Activated CD8-positive, alpha-beta T cell treated with anti-CD3 and anti-CD28 coated beads, Interleukin-2, amount 10 ng/mL, durations not matched to agents 7 days and 5 days (primary cell): ENCODE data around the gene ASPM. TPM values are rescaled to one million over a fixed set of nuclear protein-coding genes. Genes with fewer than 3 reads are reported as not detected.
"Not testable (repeated sequence)": the region's sequence is repeated elsewhere in the genome, so short reads cannot be mapped to it uniquely, and the experiment has no call there.

Source experiments
- ATAC-seq: fragments of 150-1000 bp; cut with Tn5 transposase; one replicate; pipeline ENCODE4 v1.10.0; 2021; ENCODE audit warnings: moderate library complexity
- CTCF ChIA-PET: fragments of 350-600 bp; sonication (Branson Sonifier 250); formaldehyde crosslinking; loops from one replicate; lab custom pipeline; 2021; ENCODE audit warnings: antibody characterized with exemption; lab: Charles Lee
- POLR2A ChIA-PET: fragments of 350-600 bp; sonication (Branson Sonifier 250); formaldehyde crosslinking; loops from one replicate; lab custom pipeline; 2021; ENCODE audit warnings: antibody characterized with exemption; lab: Charles Lee
- DNase-seq: peaks from one replicate; pipeline ENCODE4 v3.0.0-alpha.2; 2020
- H3K27ac Mint-ChIP-seq: one replicate; pipeline ENCODE4 v1.8.0; 2021; ENCODE audit warnings: mild to moderate bottlenecking, mixed read lengths
- H3K27me3 Mint-ChIP-seq: one replicate; pipeline ENCODE4 v1.8.0; 2021; ENCODE audit warnings: low read depth, mixed read lengths
- H3K36me3 Mint-ChIP-seq: one replicate; pipeline ENCODE4 v1.8.0; 2021; ENCODE audit warnings: low read depth, mixed read lengths
- H3K4me1 Mint-ChIP-seq: one replicate; pipeline ENCODE4 v1.8.0; 2021; ENCODE audit warnings: low read depth, mixed read lengths
- H3K4me3 Mint-ChIP-seq: one replicate; pipeline ENCODE4 v1.8.0; 2021; ENCODE audit warnings: mild to moderate bottlenecking, mixed read lengths
- H3K9me3 Mint-ChIP-seq: one replicate; pipeline ENCODE4 v1.8.0; 2022; ENCODE audit warnings: mixed read lengths; ENCODE audit not compliant: insufficient read depth
- total RNA-seq, 2 experiments: library from RNA; stranded (reverse); gene quantifications; one replicate each; pipeline ENCODE4 v1.2.3, GENCODE V29; 2021

Gene ASPM
- total RNA-seq, 2 experiments from 2014 or later = 87.5 to 87.9 TPM

- ATAC-seq (no peak), DNase-seq (no peak)
- Mint-ChIP-seq H3K4me1 (no peaks in the 10 kb centered on the region), H3K27ac (no peak overlapping the region), H3K9me3 (no peaks in the 10 kb centered on the region), H3K4me3 (no peak overlapping the region), H3K36me3 (peaks cover 66% of the 10 kb centered on the region), H3K27me3 (no peaks in the 10 kb centered on the region)
- POLR2A ChIA-PET = no interaction called here
- CTCF ChIA-PET = no interaction called here
These were observed 43.2 kb downstream of the ASPM start for GRCh38 chr1:197103300-197103699.

- CTCF ChIA-PET = interaction anchor here (1.0 kb wide), 1 partner anchor 14 kb away, joined by 3 read pairs; no protein-coding TSS in a partner anchor
- POLR2A ChIA-PET = interaction anchor here (0.6 to 1.5 kb wide), 2 partner anchors 13 to 15 kb away, joined by 3 read pairs; no protein-coding TSS in a partner anchor
- H3K27ac Mint-ChIP-seq = no peak overlapping the region
These were observed 44.5 kb downstream of the ASPM start for GRCh38 chr1:197101978-197102377.

GRCh38 chr1:197100677-197101076 lies 45.8 kb downstream of the ASPM start:
- CTCF ChIA-PET = no interaction called here
- no peak overlapping the region for H3K4me3 Mint-ChIP-seq
- ATAC-seq = no peak

More at GRCh38 chr1:197101978-197102377, 44.5 kb downstream of the ASPM start:
- Mint-ChIP-seq H3K4me3 (no peak overlapping the region), H3K4me1 (no peaks in the 10 kb centered on the region), H3K27me3 (no peaks in the 10 kb centered on the region), H3K9me3 (no peaks in the 10 kb centered on the region), H3K36me3 (peaks cover 61% of the 10 kb centered on the region)
- no peak for DNase-seq
- no peak for ATAC-seq

GRCh38 chr1:197099444-197099843 lies 47.0 kb downstream of the ASPM start:
- ATAC-seq = no peak
- Mint-ChIP-seq H3K27me3 (no peaks in the 10 kb centered on the region), H3K36me3 (peaks cover 58% of the 10 kb centered on the region), H3K4me1 (no peaks in the 10 kb centered on the region), H3K4me3 (no peak overlapping the region), H3K9me3 (no peaks in the 10 kb centered on the region), H3K27ac (no peak overlapping the region)
- DNase-seq = no peak
- CTCF ChIA-PET = interaction anchor here (0.6 kb wide), 1 partner anchor 52 kb away, joined by 3 read pairs; no protein-coding TSS in a partner anchor
- POLR2A ChIA-PET = no interaction called here

More at GRCh38 chr1:197100677-197101076, 45.8 kb downstream of the ASPM start:
- Mint-ChIP-seq H3K9me3 (no peaks in the 10 kb centered on the region), H3K27ac (no peak overlapping the region), H3K36me3 (peaks cover 56% of the 10 kb centered on the region), H3K27me3 (no peaks in the 10 kb centered on the region), H3K4me1 (no peaks in the 10 kb centered on the region)
- POLR2A ChIA-PET = no interaction called here
- no peak for DNase-seq

- H3K36me3 Mint-ChIP-seq = peaks cover 48% of the 10 kb centered on the region
- POLR2A ChIA-PET = not testable (repeated sequence)
These were observed 49.5 kb downstream of the ASPM start for GRCh38 chr1:197096971-197097370.

GRCh38 chr1:197096137-197096536 lies 50.3 kb downstream of the ASPM start:
- H3K27ac Mint-ChIP-seq = no peak overlapping the region
- no peak for DNase-seq
- ATAC-seq = no peak
- peaks cover 47% of the 10 kb centered on the region for H3K36me3 Mint-ChIP-seq
- H3K4me3 Mint-ChIP-seq = no peak overlapping the region
- ChIA-PET POLR2A (interaction anchor here (0.6 kb wide), 2 partner anchors 49 to 448 kb away, joined by 3 to 5 read pairs; no protein-coding TSS in a partner anchor), CTCF (interaction anchor here (0.7 kb wide), 1 partner anchor 12 kb away, joined by 3 read pairs; no protein-coding TSS in a partner anchor)
- H3K9me3 Mint-ChIP-seq = no peaks in the 10 kb centered on the region
- H3K4me1 Mint-ChIP-seq = no peaks in the 10 kb centered on the region
- H3K27me3 Mint-ChIP-seq = no peaks in the 10 kb centered on the region

More at GRCh38 chr1:197096971-197097370, 49.5 kb downstream of the ASPM start:
- not testable (repeated sequence) for H3K27me3 Mint-ChIP-seq, H3K4me3 Mint-ChIP-seq, H3K9me3 Mint-ChIP-seq, DNase-seq, H3K27ac Mint-ChIP-seq, ATAC-seq, H3K4me1 Mint-ChIP-seq
- CTCF ChIA-PET = interaction anchor here (0.7 kb wide), 1 partner anchor 13 kb away, joined by 3 read pairs; no protein-coding TSS in a partner anchor

GRCh38 chr1:197093226-197093885 lies 53.1 kb downstream of the ASPM start:
- Mint-ChIP-seq H3K27me3 (no peaks in the 10 kb centered on the region), H3K4me3 (no peak overlapping the region), H3K27ac (no peak overlapping the region), H3K9me3 (no peaks in the 10 kb centered on the region), H3K36me3 (peaks cover 57% of the 10 kb centered on the region), H3K4me1 (no peaks in the 10 kb centered on the region)
- POLR2A ChIA-PET = no interaction called here
- CTCF ChIA-PET = no interaction called here
- no peak for ATAC-seq
- no peak for DNase-seq

- ChIA-PET CTCF (no interaction called here), POLR2A (no interaction called here)
These were observed 53.9 kb downstream of the ASPM start for GRCh38 chr1:197092491-197093023.

GRCh38 chr1:197083474-197083873 lies 63.0 kb downstream of the ASPM start:
- ATAC-seq (no peak), DNase-seq (no peak)
- no peaks in the 10 kb centered on the region for H3K27me3 Mint-ChIP-seq
- ChIA-PET CTCF (no interaction called here), POLR2A (no interaction called here)
- H3K4me1 Mint-ChIP-seq = no peaks in the 10 kb centered on the region
- no peaks in the 10 kb centered on the region for H3K9me3 Mint-ChIP-seq
- no peak overlapping the region for H3K4me3 Mint-ChIP-seq
- H3K27ac Mint-ChIP-seq = no peak overlapping the region
- peaks cover 70% of the 10 kb centered on the region for H3K36me3 Mint-ChIP-seq

More at GRCh38 chr1:197092491-197093023, 53.9 kb downstream of the ASPM start:
- no peaks in the 10 kb centered on the region for H3K4me1 Mint-ChIP-seq
- H3K27me3 Mint-ChIP-seq = no peaks in the 10 kb centered on the region
- no peak overlapping the region for H3K4me3 Mint-ChIP-seq
- no peak for ATAC-seq
- H3K27ac Mint-ChIP-seq = no peak overlapping the region
- H3K9me3 Mint-ChIP-seq = no peaks in the 10 kb centered on the region
- H3K36me3 Mint-ChIP-seq = peaks cover 65% of the 10 kb centered on the region
- no peak for DNase-seq

- Mint-ChIP-seq H3K27me3 (peaks cover 4% of the 10 kb centered on the region), H3K9me3 (no peaks in the 10 kb centered on the region), H3K4me3 (no peak overlapping the region), H3K4me1 (no peaks in the 10 kb centered on the region), H3K27ac (no peak overlapping the region), H3K36me3 (peaks cover 54% of the 10 kb centered on the region)
- ChIA-PET POLR2A (no interaction called here), CTCF (no interaction called here)
- no peak for DNase-seq
- no peak for ATAC-seq
These were observed 65.2 kb downstream of the ASPM start for GRCh38 chr1:197081117-197081753.

GRCh38 chr1:197080323-197080722 lies 66.1 kb downstream of the ASPM start:
- Mint-ChIP-seq H3K27me3 (peaks cover 8% of the 10 kb centered on the region), H3K36me3 (peaks cover 47% of the 10 kb centered on the region), H3K4me1 (no peaks in the 10 kb centered on the region), H3K9me3 (no peaks in the 10 kb centered on the region), H3K27ac (no peak overlapping the region), H3K4me3 (no peak overlapping the region)
- ATAC-seq = no peak
- ChIA-PET POLR2A (no interaction called here), CTCF (no interaction called here)
- DNase-seq = no peak

- Mint-ChIP-seq H3K27ac (no peak overlapping the region), H3K4me3 (no peak overlapping the region), H3K27me3 (peaks cover 14% of the 10 kb centered on the region), H3K9me3 (no peaks in the 10 kb centered on the region), H3K36me3 (peaks cover 11% of the 10 kb centered on the region), H3K4me1 (no peaks in the 10 kb centered on the region)
- DNase-seq = no peak
- no peak for ATAC-seq
- POLR2A ChIA-PET = no interaction called here
- CTCF ChIA-PET = no interaction called here
These were observed 69.9 kb downstream of the ASPM start for GRCh38 chr1:197076585-197076984.
